Measurements from ENCODE around the gene CDV3. TPM values are rescaled to one million over a fixed set of nuclear protein-coding genes. Genes with fewer than 3 reads are reported as not detected.

CDV3 gene
- total RNA-seq, 2 donors from 2014 or later: 108 to 122 TPM

GRCh38 chr3:133600572-133601081 is 27.1 kb downstream of the CDV3 start:
- Histone ChIP-seq H3K4me1 (no peaks in the 10 kb centered on the region), H3K4me3 (no peak overlapping the region), H3K9me3 (no peaks in the 10 kb centered on the region), H3K36me3 (no peaks in the 10 kb centered on the region), H3K27ac (no peak overlapping the region), H3K27me3 (no peaks in the 10 kb centered on the region)
- TF ChIP-seq, protein P1, sequence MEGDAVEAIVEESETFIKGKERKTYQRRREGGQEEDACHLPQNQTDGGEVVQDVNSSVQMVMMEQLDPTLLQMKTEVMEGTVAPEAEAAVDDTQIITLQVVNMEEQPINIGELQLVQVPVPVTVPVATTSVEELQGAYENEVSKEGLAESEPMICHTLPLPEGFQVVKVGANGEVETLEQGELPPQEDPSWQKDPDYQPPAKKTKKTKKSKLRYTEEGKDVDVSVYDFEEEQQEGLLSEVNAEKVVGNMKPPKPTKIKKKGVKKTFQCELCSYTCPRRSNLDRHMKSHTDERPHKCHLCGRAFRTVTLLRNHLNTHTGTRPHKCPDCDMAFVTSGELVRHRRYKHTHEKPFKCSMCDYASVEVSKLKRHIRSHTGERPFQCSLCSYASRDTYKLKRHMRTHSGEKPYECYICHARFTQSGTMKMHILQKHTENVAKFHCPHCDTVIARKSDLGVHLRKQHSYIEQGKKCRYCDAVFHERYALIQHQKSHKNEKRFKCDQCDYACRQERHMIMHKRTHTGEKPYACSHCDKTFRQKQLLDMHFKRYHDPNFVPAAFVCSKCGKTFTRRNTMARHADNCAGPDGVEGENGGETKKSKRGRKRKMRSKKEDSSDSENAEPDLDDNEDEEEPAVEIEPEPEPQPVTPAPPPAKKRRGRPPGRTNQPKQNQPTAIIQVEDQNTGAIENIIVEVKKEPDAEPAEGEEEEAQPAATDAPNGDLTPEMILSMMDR (IDR thresholded peaks at IDR 0.05): no peak
- no peak for DNase-seq (ENCODE audit: low spot score)

DNA sequence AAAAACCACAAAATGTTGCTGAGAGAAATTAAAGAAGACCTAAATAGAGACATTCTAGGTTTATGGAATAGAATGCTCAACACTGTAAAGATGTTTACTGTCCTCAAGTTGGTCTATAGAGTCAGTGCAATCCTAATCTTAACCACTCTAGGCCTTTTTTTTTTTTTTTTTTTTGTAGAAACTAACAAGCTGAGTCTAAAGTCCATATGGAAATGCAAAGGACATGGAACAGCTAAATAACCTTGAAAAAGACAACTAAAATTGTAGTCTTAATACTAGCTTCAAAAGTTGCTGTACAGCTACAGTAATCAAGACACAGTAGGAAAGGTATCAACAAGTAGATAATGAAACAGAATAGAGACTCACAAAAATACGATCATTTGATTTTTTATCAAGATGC is 32.9 kb downstream of the CDV3 start:
- no peak overlapping the region for H3K4me3 ChIP-seq
- TF ChIP-seq, protein P1 (IDR thresholded peaks at IDR 0.05): no peak
- no peak for DNase-seq (ENCODE audit: low spot score)
- peaks cover 35% of the 10 kb centered on the region for H3K36me3 ChIP-seq
- H3K4me1 ChIP-seq: no peaks in the 10 kb centered on the region
- H3K9me3 ChIP-seq: no peaks in the 10 kb centered on the region
- no peak overlapping the region for H3K27ac ChIP-seq
- H3K27me3 ChIP-seq: no peaks in the 10 kb centered on the region

DNA sequence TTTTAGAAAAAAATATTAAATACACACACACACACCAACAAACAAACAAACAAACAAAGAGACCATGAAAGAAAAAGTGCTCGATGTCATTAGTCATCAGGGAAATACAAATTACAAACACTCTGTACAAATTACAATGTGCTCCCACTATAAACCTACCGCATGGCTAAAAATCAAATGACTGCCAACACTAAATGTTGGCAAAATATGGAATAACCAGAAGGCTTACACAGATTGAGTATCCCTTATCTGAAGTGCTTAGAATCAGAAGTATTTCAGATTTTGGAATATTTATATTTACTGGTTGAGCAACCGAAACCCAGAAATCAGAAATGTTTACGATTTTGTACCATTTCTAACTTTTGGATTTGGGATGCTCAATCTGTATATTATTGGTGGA is 33.4 kb downstream of the CDV3 start:
- DNase-seq (ENCODE audit: low spot score): no peak
- Histone ChIP-seq H3K27ac (no peak overlapping the region), H3K27me3 (no peaks in the 10 kb centered on the region), H3K4me3 (no peak overlapping the region), H3K36me3 (peaks cover 38% of the 10 kb centered on the region), H3K9me3 (no peaks in the 10 kb centered on the region), H3K4me1 (no peaks in the 10 kb centered on the region)
- TF ChIP-seq, protein P1 (IDR thresholded peaks at IDR 0.05): no peak

- peaks cover 38% of the 10 kb centered on the region for H3K36me3 ChIP-seq
- no peaks in the 10 kb centered on the region for H3K9me3 ChIP-seq
- H3K27ac ChIP-seq: no peak overlapping the region
Observed at GRCh38 chr3:133607816-133608215, 34.3 kb downstream of the CDV3 start.

DNA sequence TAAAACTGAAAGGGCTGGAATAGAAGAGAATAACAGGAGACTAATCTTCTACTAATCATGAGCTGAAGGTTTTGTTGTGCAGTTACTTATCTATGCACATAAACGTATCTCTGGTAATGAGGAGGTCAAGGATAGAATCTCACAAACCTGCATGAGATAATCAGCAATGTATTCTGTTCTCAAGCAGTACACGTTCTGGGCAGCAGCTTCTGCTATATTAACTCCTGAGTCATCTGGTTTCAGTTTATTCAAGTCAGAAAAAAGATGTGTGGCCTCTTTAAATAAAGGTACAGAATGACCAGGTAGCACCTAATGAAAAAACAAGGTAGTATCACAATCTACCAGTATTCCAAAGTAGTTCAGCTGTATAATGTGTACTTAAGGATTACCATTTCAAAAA is 34.9 kb downstream of the CDV3 start:
- H3K9me3 ChIP-seq: no peaks in the 10 kb centered on the region
- H3K4me3 ChIP-seq: no peak overlapping the region
- TF ChIP-seq, protein P1 (IDR thresholded peaks at IDR 0.05): no peak
- DNase-seq (ENCODE audit: low spot score): no peak
- no peaks in the 10 kb centered on the region for H3K4me1 ChIP-seq
- H3K27me3 ChIP-seq: no peaks in the 10 kb centered on the region
- peaks cover 38% of the 10 kb centered on the region for H3K36me3 ChIP-seq
- H3K27ac ChIP-seq: no peak overlapping the region

More at GRCh38 chr3:133607816-133608215, 34.3 kb downstream of the CDV3 start:
- Histone ChIP-seq H3K4me3 (no peak overlapping the region), H3K4me1 (no peaks in the 10 kb centered on the region), H3K27me3 (no peaks in the 10 kb centered on the region)
- DNase-seq (ENCODE audit: low spot score): no peak
- TF ChIP-seq, protein P1 (IDR thresholded peaks at IDR 0.05): no peak

GRCh38 chr3:133610031-133610430 is 36.5 kb downstream of the CDV3 start:
- H3K36me3 ChIP-seq: peaks cover 38% of the 10 kb centered on the region
- H3K4me3 ChIP-seq: no peak overlapping the region
- no peak for DNase-seq (ENCODE audit: low spot score)
- no peaks in the 10 kb centered on the region for H3K9me3 ChIP-seq
- TF ChIP-seq, protein P1 (IDR thresholded peaks at IDR 0.05): no peak
- H3K4me1 ChIP-seq: no peaks in the 10 kb centered on the region
- no peaks in the 10 kb centered on the region for H3K27me3 ChIP-seq
- no peak overlapping the region for H3K27ac ChIP-seq
